Pancreas (tissue), 10 donors: ENCODE measurements around the gene TNFSF15. TPM values are rescaled to one million over a fixed set of nuclear protein-coding genes. Genes with fewer than 3 reads are reported as not detected.

Experiments
- ATAC-seq, 4 donors: fragments of 200-7000 bp; cut with Tn5 transposase; one replicate each; pipeline versions ENCODE4 v1.8.0 to v1.9.1; 2020; ENCODE audit warnings: mild to moderate bottlenecking in 4 of 4, moderate library complexity in 4 of 4
- DNase-seq, 6 donors: peaks; one replicate each; pipeline ENCODE4 v3.0.0-alpha.2; 2020
- FAIRE-seq: peaks from 2 replicates; lab custom pipeline; 2012; peaks lifted over from hg19 to GRCh38; lab: Jason Lieb, UNC
- H3K27ac ChIP-seq, 4 donors: fragments of 200-600 bp; sonication (generic); 1 replicate in 3 of 4; 2 replicates in 1 of 4; pipeline versions ENCODE4 v1.5.0 to v1.8.0; 2020
- H3K27me3 ChIP-seq, 4 donors: fragments of 200-600 bp; one replicate each; pipeline ENCODE4 v1.8.0; 2021
- H3K36me3 ChIP-seq, 3 donors: fragments of 200-600 bp; sonication (generic) in 1 of 3; one replicate each; pipeline versions ENCODE4 v1.5.0 to v1.8.0; 2020 to 2021
- H3K4me1 ChIP-seq, 3 donors: fragments of 200-600 bp; one replicate each; pipeline ENCODE4 v1.8.0; 2021
- H3K4me3 ChIP-seq, 4 donors: fragments of 200-600 bp; sonication (generic) in 2 of 4; one replicate each; pipeline versions ENCODE4 v1.5.0 to v1.8.0; 2020 to 2021
- H3K9me3 ChIP-seq, 4 donors: fragments of 200-600 bp; one replicate each; pipeline ENCODE4 v1.8.0; 2021
- CTCF ChIP-seq, 4 donors: fragments of 200-600 bp; sonication (generic) in 3 of 4; IDR thresholded peaks; one replicate each; pipeline versions ENCODE4 v1.5.0 to v1.8.0; 2021; ENCODE audit warnings: antibody characterized with exemption in 4 of 4
- WGBS, 2 donors: extraction: QIAGEN DNeasy Blood & Tissue Kit; methylation state at CpG; one replicate each; pipeline ENCODE4 v1.1.7; 2013; 5-methylcytosine and 5-hydroxymethylcytosine counted together
- intact Hi-C, 3 donors: fragments of 100-400 bp; cut with DNase I; formaldehyde crosslinking; loops; one replicate each; pipeline versions ENCODE4 v1.11.1 to v1.14.2; 2022
- polyA plus RNA-seq, 2 donors: library from polyadenylated mRNA; stranded (reverse); fragments of 200-250 nt; gene quantifications; one replicate each; pipeline ENCODE4 v1.2.3, GENCODE V29; 2013
- total RNA-seq, 6 donors: library from RNA; stranded (reverse); fragmentation: NEBNext Ultra II Directional in 4 of 6; extraction: Animal tissue kit (Norgen Biotek cat#: 25700) in 4 of 6; gene quantifications; one replicate each; pipeline versions ENCODE4 v1.2.1 to v1.2.4, GENCODE V29; 2021 to 2023
- donor health status: healthy with polysubstance abuse.
- donor health status: DM: no; HTN: no; CAD: no; lungs with moderate emphysema.
- donor health status: DM: no; HTN: no; CAD: no.
- donor health status: control.
- donor health status: control.
- donor health status: Bipolar disorder and iron deficiency.
- donor health status: DM: yes; HTN: yes; CAD: no.
- donor health status: DM: no; HTN: no; CAD: no.
- donor health status: DM: no; HTN: no; CAD: no.
- donor health status: DM: yes; HTN: yes; CAD: no.

Gene TNFSF15
- total and polyA plus RNA-seq, 8 donors = 0.04 to 1.7 (median 0.12) TPM

- ATAC-seq (no peak), DNase-seq (no peak), FAIRE-seq (no peak)
- Histone ChIP-seq H3K36me3 (no peaks in the 10 kb centered on the region), H3K4me1 (no peaks in the 10 kb centered on the region), H3K4me3 (no peak overlapping the region), H3K27ac (no peak overlapping the region), H3K9me3 (no peaks in the 10 kb centered on the region), H3K27me3 (no peaks in the 10 kb centered on the region)
- no peak for TF ChIP-seq CTCF (IDR thresholded peaks at IDR 0.05)
- intact Hi-C loops = no loop called here
- WGBS, 2 donors = 77 to 87% methylated on average over 4 of the region's 4 CpGs
Measured at GRCh38 chr9:114763220-114763619, 42.6 kb downstream of the TNFSF15 start.

- DNase-seq = no peak
- ATAC-seq = no peak
- Histone ChIP-seq H3K27ac (no peak overlapping the region), H3K4me1 (no peaks in the 10 kb centered on the region), H3K9me3 (no peaks in the 10 kb centered on the region), H3K4me3 (no peak overlapping the region), H3K36me3 (no peaks in the 10 kb centered on the region), H3K27me3 (no peaks in the 10 kb centered on the region)
- intact Hi-C loops = no loop called here
- no peak for TF ChIP-seq CTCF (IDR thresholded peaks at IDR 0.05)
- 52 to 79% methylated on average over 2 of the region's 2 CpGs for WGBS, 2 donors
- no peak for FAIRE-seq
Measured at GRCh38 chr9:114761523-114761922, 44.3 kb downstream of the TNFSF15 start.

GRCh38 chr9:114759512-114760341, 46.1 kb downstream of the TNFSF15 start:
- 63 to 70% methylated on average over 7 of the region's 7 CpGs for WGBS, 2 donors
- ATAC-seq = no peak
- intact Hi-C loops = no loop called here

GRCh38 chr9:114757984-114758383, 47.9 kb downstream of the TNFSF15 start:
- Histone ChIP-seq H3K4me1 (no peaks in the 10 kb centered on the region), H3K27me3 (no peaks in the 10 kb centered on the region), H3K36me3 (no peaks in the 10 kb centered on the region), H3K9me3 (no peaks in the 10 kb centered on the region), H3K27ac (no peak overlapping the region), H3K4me3 (no peak overlapping the region)
- intact Hi-C loops = no loop called here
- no peak for DNase-seq
- no peak for TF ChIP-seq CTCF (IDR thresholded peaks at IDR 0.05)
- WGBS, 2 donors = 51 to 54% methylated on average over 9 of the region's 9 CpGs
- no peak for FAIRE-seq
- no peak for ATAC-seq

More at GRCh38 chr9:114759512-114760341, 46.1 kb downstream of the TNFSF15 start:
- H3K27ac ChIP-seq = no peak overlapping the region
- FAIRE-seq = no peak
- no peak for DNase-seq
- H3K27me3 ChIP-seq = no peaks in the 10 kb centered on the region
- TF ChIP-seq CTCF (IDR thresholded peaks at IDR 0.05) = no peak
- H3K4me3 ChIP-seq = no peak overlapping the region
- no peaks in the 10 kb centered on the region for H3K4me1 ChIP-seq
- H3K9me3 ChIP-seq = no peaks in the 10 kb centered on the region
- H3K36me3 ChIP-seq = no peaks in the 10 kb centered on the region

- H3K27ac ChIP-seq = no peak overlapping the region
- no peaks in the 10 kb centered on the region for H3K9me3 ChIP-seq
- H3K4me3 ChIP-seq = no peak overlapping the region
- FAIRE-seq (no peak), ATAC-seq (no peak), DNase-seq (no peak)
- no peaks in the 10 kb centered on the region for H3K27me3 ChIP-seq
- WGBS, 2 donors = 65 to 74% methylated on average over 2 of the region's 2 CpGs
- no peaks in the 10 kb centered on the region for H3K4me1 ChIP-seq
- intact Hi-C loops = no loop called here
- TF ChIP-seq CTCF (IDR thresholded peaks at IDR 0.05) = no peak
- no peaks in the 10 kb centered on the region for H3K36me3 ChIP-seq
Measured at GRCh38 chr9:114757395-114757794, 48.4 kb downstream of the TNFSF15 start.
